Neural progenitor cell (in vitro differentiated cells): Measurements from ENCODE around the gene SLC2A9.

Experiments used
- CTCF ChIP-seq: fragments of 200-600 bp; sonication (generic); IDR thresholded peaks from 2 replicates; pipeline ENCODE4 v1.5.1; 2017; ENCODE audit warnings: antibody characterized with exemption, mild to moderate bottlenecking
- EZH2phosphoT487 ChIP-seq: fragments of 200-600 bp; sonication (generic); IDR thresholded peaks from 2 replicates; pipeline ENCODE4 v1.6.1; 2017; ENCODE audit warnings: antibody characterized with exemption

DNA sequence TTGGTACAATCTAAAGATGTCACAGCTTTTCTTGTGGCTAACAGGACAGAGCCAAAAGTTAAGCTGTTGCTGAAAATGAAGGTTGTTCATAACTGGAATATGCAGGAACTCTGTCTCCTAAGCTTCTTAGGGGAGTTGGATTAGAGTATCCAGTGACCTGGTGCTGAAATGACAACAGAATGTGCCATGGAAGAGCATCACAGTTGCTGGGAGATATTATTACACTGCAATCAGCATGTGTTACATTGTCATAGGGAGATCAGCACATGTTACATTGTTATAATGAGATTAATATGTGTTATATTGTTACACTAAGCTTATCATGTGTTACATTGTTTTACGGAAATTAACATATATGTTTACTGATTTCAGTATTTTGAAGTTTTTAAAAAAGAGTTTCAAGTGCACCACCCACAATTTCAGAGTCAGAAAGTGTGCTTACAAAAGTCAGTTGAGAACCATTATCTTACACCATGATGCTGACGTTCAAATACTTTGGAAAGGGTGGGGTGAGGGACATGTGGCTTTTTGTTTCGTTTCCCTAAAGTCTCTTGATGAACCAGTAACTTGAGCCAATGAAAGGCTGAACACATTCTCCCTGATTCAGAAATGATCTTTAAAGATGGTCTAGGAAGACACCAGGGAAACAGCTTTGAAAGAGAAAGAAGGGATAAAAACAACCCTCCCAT is 126.5 kb downstream of the SLC2A9 start:
- TF ChIP-seq CTCF (no peak), EZH2phosphoT487 (no peak)
